NT2/D1 (cell line): ENCODE results near the gene PPOX.

Experiments used
- SUZ12 ChIP-seq: IDR thresholded peaks from 2 replicates; pipeline ENCODE4 v1.6.1; 2011; ENCODE audit not compliant: insufficient read length, insufficient read depth; ENCODE audit errors: extremely low read depth
- ZNF274 ChIP-seq: IDR thresholded peaks from 2 replicates; pipeline ENCODE4 v1.6.1; 2011; ENCODE audit warnings: mild to moderate bottlenecking, low read depth, low read length

GRCh38 chr1:161179698-161180097, 13.5 kb downstream of the PPOX start:
- TF ChIP-seq SUZ12 (no peak), ZNF274 (no peak)
